H1 (cell line): ENCODE results near the gene HNRNPU. TPM values are rescaled to one million over a fixed set of nuclear protein-coding genes. Genes with fewer than 3 reads are reported as not detected.

ENCODE experiments used
- CTCF ChIA-PET: fragments of 300-600 bp; sonication (Branson Sonifier 250); formaldehyde crosslinking; loops from one replicate; lab custom pipeline; 2021; ENCODE audit not compliant: partially characterized antibody; lab: Charles Lee
- POLR2A ChIA-PET: fragments of 300-600 bp; sonication (Branson Sonifier 250); formaldehyde crosslinking; loops from one replicate; lab custom pipeline; 2021; ENCODE audit warnings: inconsistent platforms; ENCODE audit not compliant: partially characterized antibody; lab: Charles Lee
- DNase-seq, 2 experiments: peaks; one replicate each; pipeline versions ENCODE4 v3.0.0 to v3.0.0-alpha.2; 2010 to 2022; ENCODE audit warnings: low spot score in 2 of 2, low read depth in 1 of 2, mixed read lengths in 1 of 2
- FAIRE-seq: peaks from 2 replicates; lab custom pipeline; 2011; peaks lifted over from hg19 to GRCh38; lab: Jason Lieb, UNC
- H2AFZ ChIP-seq: 2 replicates; pipeline ENCODE4 v1.8.1; 2012; ENCODE audit warnings: low read length, inconsistent platforms
- H2AK5ac ChIP-seq: 2 replicates; pipeline ENCODE4 v1.6.1; 2013; ENCODE audit warnings: low read depth, low read length
- H2BK120ac ChIP-seq: replicated peaks from 2 replicates; pipeline ENCODE3; 2013; ENCODE audit warnings: low read depth, low read length, inconsistent platforms
- H2BK12ac ChIP-seq: 2 replicates; pipeline ENCODE4 v1.6.1; 2013; ENCODE audit warnings: low read depth, low read length
- H2BK15ac ChIP-seq: 2 replicates; pipeline ENCODE4 v1.6.1; 2013; ENCODE audit warnings: low read length
- H2BK20ac ChIP-seq: 2 replicates; pipeline ENCODE4 v1.6.1; 2013; ENCODE audit warnings: low read length
- H2BK5ac ChIP-seq: 2 replicates; pipeline ENCODE4 v1.6.1; 2013; ENCODE audit warnings: low read depth, low read length
- H3K14ac ChIP-seq: 2 replicates; pipeline ENCODE4 v1.6.1; 2013; ENCODE audit warnings: inconsistent platforms; ENCODE audit not compliant: insufficient read length
- H3K18ac ChIP-seq: 2 replicates; pipeline ENCODE4 v1.6.1; 2013; ENCODE audit warnings: low read length; ENCODE audit errors: extremely low read depth
- H3K23ac ChIP-seq: 2 replicates; pipeline ENCODE4 v1.6.1; 2013; ENCODE audit warnings: inconsistent platforms; ENCODE audit not compliant: insufficient read length
- H3K23me2 ChIP-seq: 2 replicates; pipeline ENCODE4 v1.6.1; 2013; ENCODE audit warnings: low read depth, low read length
- H3K27ac ChIP-seq: 2 replicates; pipeline ENCODE4 v1.6.1; 2011; ENCODE audit warnings: low read depth, low read length, inconsistent platforms
- H3K27me3 ChIP-seq, 4 experiments: replicated peaks in 1 of 4; 1 replicate in 1 of 4; 2 replicates in 3 of 4; pipeline versions ENCODE4 v1.6.1 to v1.8.1; 2011 to 2013; ENCODE audit warnings: low read length in 3 of 4, mild to moderate bottlenecking in 3 of 4, inconsistent platforms in 2 of 4, mixed read lengths in 2 of 4, moderate library complexity in 1 of 4; ENCODE audit not compliant: control insufficient read depth in 3 of 4, insufficient read depth in 3 of 4; ENCODE audit errors: extremely low read depth in 1 of 4
- H3K36me3 ChIP-seq, 4 experiments: 2 replicates each; pipeline versions ENCODE4 v1.6.1 to v1.8.1; 2011 to 2013; ENCODE audit warnings: mild to moderate bottlenecking in 4 of 4, low read length in 3 of 4, moderate library complexity in 2 of 4, control low read depth in 1 of 4, inconsistent platforms in 1 of 4; ENCODE audit not compliant: insufficient read depth in 4 of 4, control insufficient read depth in 2 of 4
- H3K4ac ChIP-seq: replicated peaks from 2 replicates; pipeline ENCODE3; 2013; ENCODE audit warnings: low read length, low read depth, mixed read lengths, inconsistent platforms; ENCODE audit not compliant: insufficient read length
- H3K4me1 ChIP-seq, 4 experiments: replicated peaks in 1 of 4; 1 replicate in 1 of 4; 2 replicates in 3 of 4; pipeline versions ENCODE4 v1.6.1 to v1.8.1; 2011 to 2013; ENCODE audit warnings: low read length in 3 of 4, inconsistent platforms in 2 of 4, mixed read lengths in 1 of 4; ENCODE audit not compliant: insufficient read depth in 4 of 4, control insufficient read depth in 3 of 4
- H3K4me2 ChIP-seq, 2 experiments: 2 replicates each; pipeline versions ENCODE4 v1.6.1 to v1.8.1; 2011 to 2013; ENCODE audit warnings: low read depth in 2 of 2, low read length in 2 of 2, control low read depth in 1 of 2, inconsistent platforms in 1 of 2, mild to moderate bottlenecking in 1 of 2; ENCODE audit not compliant: insufficient read depth in 1 of 2
- H3K4me3 ChIP-seq, 4 experiments: fragments of 200-600, 300-600 bp in 1 of 4; sonication (generic), shearing (Covaris generic), sonication (Bioruptor Twin) in 1 of 4; 2 replicates each; pipeline versions ENCODE4 v1.5.1 to v1.8.1; 2011 to 2016; ENCODE audit warnings: low read length in 4 of 4, low read depth in 3 of 4, control low read depth in 2 of 4, inconsistent platforms in 2 of 4, mild to moderate bottlenecking in 2 of 4, mixed read lengths in 1 of 4, moderate library complexity in 1 of 4; ENCODE audit not compliant: insufficient read depth in 2 of 4; ENCODE audit errors: extremely low read depth in 1 of 4
- H3K56ac ChIP-seq: replicated peaks from 2 replicates; pipeline ENCODE3; 2013; ENCODE audit warnings: low read depth, mild to moderate bottlenecking, mixed read lengths, low read length, inconsistent platforms; ENCODE audit not compliant: insufficient read length
- H3K79me1 ChIP-seq: 2 replicates; pipeline ENCODE4 v1.6.1; 2013; ENCODE audit warnings: low read depth, low read length, control low read depth
- H3K79me2 ChIP-seq, 2 experiments: 2 replicates each; pipeline versions ENCODE4 v1.6.1 to v1.8.1; 2012 to 2013; ENCODE audit warnings: low read length in 2 of 2, mild to moderate bottlenecking in 2 of 2, inconsistent platforms in 1 of 2; ENCODE audit not compliant: insufficient read depth in 2 of 2, control insufficient read depth in 1 of 2
- H3K9ac ChIP-seq, 4 experiments: replicated peaks in 1 of 4; 1 replicate in 1 of 4; 2 replicates in 3 of 4; pipeline versions ENCODE4 v1.6.1 to v1.8.1; 2011 to 2013; ENCODE audit warnings: low read depth in 3 of 4, low read length in 3 of 4, control low read depth in 2 of 4, mild to moderate bottlenecking in 2 of 4, moderate library complexity in 2 of 4, inconsistent platforms in 1 of 4; ENCODE audit errors: extremely low read depth in 1 of 4
- H3K9me3 ChIP-seq, 2 experiments: 2 replicates each; pipeline versions ENCODE4 v1.6.1 to v1.8.1; 2012 to 2013; ENCODE audit warnings: mild to moderate bottlenecking in 2 of 2, moderate library complexity in 2 of 2, control low read depth in 1 of 2, inconsistent platforms in 1 of 2, low read depth in 1 of 2, low read length in 1 of 2, mixed read lengths in 1 of 2; ENCODE audit not compliant: insufficient read depth in 2 of 2
- H4K20me1 ChIP-seq, 2 experiments: replicated peaks in 1 of 2; 2 replicates each; pipeline versions ENCODE3 to v1.8.1; 2011 to 2013; ENCODE audit warnings: inconsistent platforms in 2 of 2, low read length in 2 of 2, mild to moderate bottlenecking in 1 of 2; ENCODE audit not compliant: insufficient read depth in 2 of 2, control insufficient read depth in 1 of 2
- H4K5ac ChIP-seq: 2 replicates; pipeline ENCODE4 v1.6.1; 2013; ENCODE audit warnings: low read length, low read depth, mixed read lengths, inconsistent platforms; ENCODE audit not compliant: insufficient read length
- H4K8ac ChIP-seq: 2 replicates; pipeline ENCODE4 v1.8.0; 2013; ENCODE audit warnings: mild to moderate bottlenecking, moderate library complexity, low read length, inconsistent platforms; ENCODE audit not compliant: insufficient read depth; ENCODE audit errors: extremely low read depth
- H4K91ac ChIP-seq: replicated peaks from 2 replicates; pipeline ENCODE3; 2013; ENCODE audit warnings: low read length, mixed read lengths, inconsistent platforms; ENCODE audit not compliant: insufficient read length
- ASH2L ChIP-seq: fragments of 200-600, 300-600 bp; sonication (generic); IDR thresholded peaks from one replicate; pipeline ENCODE4 v1.7.1; 2017; ENCODE audit warnings: low read length
- BACH1 ChIP-seq: IDR thresholded peaks from 2 replicates; pipeline ENCODE4 v1.6.1; 2012; ENCODE audit warnings: low read length, improper control_type of control experiment
- CREB1 ChIP-seq: IDR thresholded peaks from 2 replicates; pipeline ENCODE4 v1.6.1; 2012; ENCODE audit warnings: inconsistent platforms
- JUN ChIP-seq: IDR thresholded peaks from 2 replicates; pipeline ENCODE4 v1.6.1; 2011; ENCODE audit warnings: low read depth, mild to moderate bottlenecking, improper control_type of control experiment, low read length
- JUND ChIP-seq: IDR thresholded peaks from 2 replicates; pipeline ENCODE4 v1.6.1; 2011; ENCODE audit warnings: mild to moderate bottlenecking, improper control_type of control experiment, low read length
- KDM5A ChIP-seq: fragments of 200-600 bp; IDR thresholded peaks from 2 replicates; pipeline ENCODE4 v1.7.1; 2012; ENCODE audit warnings: mild to moderate bottlenecking, low read length, inconsistent platforms, mixed read lengths
- MAFK ChIP-seq: IDR thresholded peaks from 2 replicates; pipeline ENCODE4 v1.6.1; 2012; ENCODE audit warnings: low read depth, mild to moderate bottlenecking, improper control_type of control experiment, low read length
- WGBS, 2 experiments: shearing (Covaris generic) in 1 of 2; methylation state at CpG; one replicate each; pipeline versions ENCODE4 v1.1.6 to v1.1.7; 2013 to 2015; ENCODE audit warnings: low lambda C conversion rate in 2 of 2, mixed read lengths in 2 of 2, inconsistent platforms in 1 of 2, low coverage in 1 of 2, missing lambda C conversion rate in 1 of 2; ENCODE audit not compliant: insufficient replicate concordance in 2 of 2, insufficient coverage in 1 of 2, insufficient read length in 1 of 2; ENCODE audit errors: extremely low coverage in 1 of 2, missing lambda C conversion rate in 1 of 2; 5-methylcytosine and 5-hydroxymethylcytosine counted together
- polyA plus RNA-seq, 7 experiments: library from polyadenylated mRNA; depleted of rRNA in 3 of 7; stranded (reverse) in 5 of 7; unstranded in 2 of 7; fragments of >200 nt in 5 of 7; fragments of 200-250 nt in 2 of 7; gene quantifications; 1 replicate in 5 of 7; 2 replicates in 1 of 7; 4 replicates in 1 of 7; pipeline versions ENCODE4 v1.2.1 to v1.2.3, GENCODE V29; 2011 to 2013; ENCODE audit warnings: missing spikeins in 2 of 7, mixed read lengths in 2 of 7
- total RNA-seq: library from RNA; stranded (reverse); fragmentation: NEBNext Ultra II Directional; extraction: Animal tissue kit (Norgen Biotek cat#: 25700); gene quantifications from 2 replicates; pipeline ENCODE4 v1.2.1, GENCODE V29; 2021

The HNRNPU gene
- total and polyA plus RNA-seq, 2 of the 8 experiments (the other 6 are each of a cell fraction or from before 2014, with no cell fraction given): 95.6 to 606 TPM

DNA sequence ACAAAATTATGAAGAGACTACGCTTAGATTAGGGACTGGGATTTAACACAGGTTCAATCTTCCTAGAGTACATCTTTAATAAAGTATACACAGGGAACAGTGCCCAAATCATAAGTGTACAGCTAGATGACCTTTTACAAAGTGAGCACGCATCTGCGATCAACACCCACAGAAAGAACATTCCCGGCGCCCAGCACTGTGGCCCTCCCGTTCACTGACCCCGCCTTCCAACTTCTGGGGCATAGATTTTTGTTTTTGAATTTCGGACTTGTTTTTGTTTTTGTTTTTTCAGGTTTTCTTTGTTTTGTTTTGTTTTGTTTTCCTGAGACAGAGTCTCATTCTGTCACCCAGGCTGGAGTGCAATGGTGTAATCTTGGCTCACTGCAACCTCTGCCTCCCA, 59.5 kb downstream of the HNRNPU start:
- DNase-seq (no peak), FAIRE-seq (no peak)
- Histone ChIP-seq H4K8ac (no peak overlapping the region), H2BK15ac (no peak overlapping the region), H2AFZ (no peak overlapping the region), H3K23ac (no peak overlapping the region), H3K14ac (no peak overlapping the region), H2BK120ac (no peak overlapping the region), H2BK20ac (no peak overlapping the region), H3K27me3 (no peaks in the 10 kb centered on the region), H4K5ac (no peak overlapping the region), H3K4me2 (no peak overlapping the region), H3K36me3 (no peaks in the 10 kb centered on the region), H3K4me3 (no peak overlapping the region), H4K91ac (no peak overlapping the region), H3K4me1 (peaks cover 0 to 5% (median 0%) of the 10 kb centered on the region in 4 experiments; a peak in 1 of 7 replicates), H3K79me2 (no peaks in the 10 kb centered on the region), H3K9ac (no peak overlapping the region), H3K18ac (no peak overlapping the region), H3K27ac (no peak overlapping the region), H3K23me2 (no peaks in the 10 kb centered on the region), H3K56ac (no peak overlapping the region), H2AK5ac (no peak overlapping the region), H2BK5ac (no peak overlapping the region), H3K79me1 (no peaks in the 10 kb centered on the region), H3K9me3 (no peaks in the 10 kb centered on the region), H2BK12ac (no peak overlapping the region), H4K20me1 (no peaks in the 10 kb centered on the region), H3K4ac (no peak overlapping the region)
- no peak for TF ChIP-seq ASH2L
- TF ChIP-seq JUN: no peak
- no peak for TF ChIP-seq JUND
- no peak for TF ChIP-seq BACH1
- no peak for TF ChIP-seq KDM5A
- no peak for TF ChIP-seq MAFK
- TF ChIP-seq CREB1: no peak
- WGBS, 2 experiments: 92% methylated on average over 8 of the region's 8 CpGs; no CpG with 5 or more reads in 1 of the 2 experiments
- ChIA-PET CTCF (no interaction called here), POLR2A (interaction anchor here (1.3 kb wide), 1 partner anchor 29 kb away, joined by 4 read pairs; no protein-coding TSS in a partner anchor)
